BE2C (cell line): ENCODE results near the gene JTB.
"Not testable (repeated sequence)": the region's sequence is repeated elsewhere in the genome, so short reads cannot be mapped to it uniquely, and the experiment has no call there.

Experiments
- DNase-seq: peaks from one replicate; pipeline ENCODE4 v3.0.0-alpha.2; 2020
- H3K27me3 ChIP-seq: fragments of 250-450 bp; sonication (Bioruptor Pico); 2 replicates; pipeline ENCODE4 v1.5.1; 2020; ENCODE audit warnings: mild to moderate bottlenecking
- H3K36me3 ChIP-seq: fragments of 250-450 bp; sonication (Bioruptor Pico); 2 replicates; pipeline ENCODE4 v1.5.1; 2020; ENCODE audit warnings: mild to moderate bottlenecking
- H3K4me1 ChIP-seq: fragments of 250-450 bp; sonication (Bioruptor Pico); 2 replicates; pipeline ENCODE4 v1.5.1; 2020
- H3K4me3 ChIP-seq: 2 replicates; pipeline ENCODE4 v1.5.1; 2011; ENCODE audit warnings: low read depth, low read length
- H3K9me3 ChIP-seq: fragments of 250-450 bp; sonication (Bioruptor Pico); 2 replicates; pipeline ENCODE4 v1.5.1; 2020
- CTCF ChIP-seq: IDR thresholded peaks from 2 replicates; pipeline ENCODE4 v1.5.1; 2012; ENCODE audit warnings: mild to moderate bottlenecking, low read depth, low read length

Gene JTB

GRCh38 chr1:153990468-153991150, 13.1 kb upstream of the JTB start, which contains the start of gene RPS27:
Gene RPS27 (plus strand): TSS chr1:153990762. CDS start chr1:153990797, 35 bp downstream.
- Histone ChIP-seq H3K4me3 (peak within 1 kb of the TSS; percentile 98), H3K4me1 (peaks cover 7% of the 10 kb centered on the region), H3K36me3 (peaks cover 38% of the 10 kb centered on the region), H3K9me3 (no peaks in the 10 kb centered on the region), H3K27me3 (no peaks in the 10 kb centered on the region)
- no peak for TF ChIP-seq CTCF
- peak; percentile 94 for DNase-seq

GRCh38 chr1:153987621-153988020, 10.1 kb upstream of the JTB start:
- Histone ChIP-seq H3K27me3 (no peaks in the 10 kb centered on the region), H3K4me1 (peaks cover 10% of the 10 kb centered on the region), H3K36me3 (peaks cover 19% of the 10 kb centered on the region), H3K4me3 (no peak overlapping the region), H3K9me3 (no peaks in the 10 kb centered on the region)
- TF ChIP-seq CTCF: no peak
- no peak for DNase-seq

- no peak for TF ChIP-seq CTCF
- no peaks in the 10 kb centered on the region for H3K9me3 ChIP-seq
- H3K27me3 ChIP-seq: no peaks in the 10 kb centered on the region
- peak; percentile 86 for DNase-seq
- H3K36me3 ChIP-seq: peaks cover 5% of the 10 kb centered on the region
- peak within 1 kb of the TSS; percentile 70 for H3K4me3 ChIP-seq
- H3K4me1 ChIP-seq: peaks cover 7% of the 10 kb centered on the region
These were observed 8.7 kb upstream of the JTB start, which contains the start of gene RAB13 for GRCh38 chr1:153985941-153986761. Gene RAB13 (minus strand): TSS chr1:153986339. CDS start chr1:153986236, 103 bp downstream.

- DNase-seq: no peak
- no peak for TF ChIP-seq CTCF
These were observed 8.0 kb upstream of the JTB start for GRCh38 chr1:153985341-153985912.

GRCh38 chr1:153984123-153984894, 6.8 kb upstream of the JTB start:
- DNase-seq: no peak

More at GRCh38 chr1:153985341-153985912, 8.0 kb upstream of the JTB start:
- peak overlapping the region; percentile 70 for H3K4me3 ChIP-seq
- H3K4me1 ChIP-seq: peaks cover 7% of the 10 kb centered on the region
- no peaks in the 10 kb centered on the region for H3K27me3 ChIP-seq
- no peaks in the 10 kb centered on the region for H3K9me3 ChIP-seq
- no peaks in the 10 kb centered on the region for H3K36me3 ChIP-seq

GRCh38 chr1:153981735-153982134, 4.3 kb upstream of the JTB start:
- H3K4me1 ChIP-seq, H3K9me3 ChIP-seq, H3K27me3 ChIP-seq, H3K4me3 ChIP-seq, H3K36me3 ChIP-seq, DNase-seq: not testable (repeated sequence)

More at GRCh38 chr1:153984123-153984894, 6.8 kb upstream of the JTB start:
- H3K4me3 ChIP-seq: no peak overlapping the region
- H3K36me3 ChIP-seq: no peaks in the 10 kb centered on the region
- no peaks in the 10 kb centered on the region for H3K27me3 ChIP-seq
- H3K4me1 ChIP-seq: peaks cover 7% of the 10 kb centered on the region
- TF ChIP-seq CTCF: no peak
- H3K9me3 ChIP-seq: no peaks in the 10 kb centered on the region

- H3K27me3 ChIP-seq, H3K9me3 ChIP-seq, H3K4me3 ChIP-seq, H3K4me1 ChIP-seq, DNase-seq: not testable (repeated sequence)
- H3K36me3 ChIP-seq: peaks cover 18% of the 10 kb centered on the region
These were observed 1.6 kb upstream of the JTB start for GRCh38 chr1:153979091-153979490.
